T-helper 9 cell (primary cell): ENCODE results near the gene SLC25A42.
A peak's percentile ranks its signal among the peaks of the same experiment; 100 is the strongest.
"Not testable (repeated sequence)": the region's sequence is repeated elsewhere in the genome, so short reads cannot be mapped to it uniquely, and the experiment has no call there.

Experiments used
- DNase-seq: peaks from one replicate; pipeline ENCODE4 v3.0.0-alpha.2; 2020

The SLC25A42 gene

DNA sequence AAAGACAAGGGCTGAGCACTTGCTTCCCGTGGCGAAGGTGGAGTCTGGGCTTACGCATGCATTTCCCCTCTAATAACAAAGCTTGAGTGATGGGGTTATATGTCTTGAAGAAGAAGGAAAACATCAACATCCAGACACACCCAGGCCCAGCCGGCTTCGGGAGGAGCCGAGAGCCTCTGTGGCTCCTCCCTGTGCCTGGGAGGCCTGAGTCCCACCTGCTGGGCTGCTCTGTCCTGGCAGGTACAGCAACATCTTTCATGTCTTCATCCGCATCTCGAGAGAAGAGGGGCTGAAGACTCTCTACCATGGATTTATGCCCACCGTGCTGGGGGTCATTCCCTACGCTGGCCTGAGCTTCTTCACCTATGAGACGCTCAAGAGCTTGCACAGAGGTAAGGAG, 43.9 kb downstream of the SLC25A42 start:
- no peak for DNase-seq

DNA sequence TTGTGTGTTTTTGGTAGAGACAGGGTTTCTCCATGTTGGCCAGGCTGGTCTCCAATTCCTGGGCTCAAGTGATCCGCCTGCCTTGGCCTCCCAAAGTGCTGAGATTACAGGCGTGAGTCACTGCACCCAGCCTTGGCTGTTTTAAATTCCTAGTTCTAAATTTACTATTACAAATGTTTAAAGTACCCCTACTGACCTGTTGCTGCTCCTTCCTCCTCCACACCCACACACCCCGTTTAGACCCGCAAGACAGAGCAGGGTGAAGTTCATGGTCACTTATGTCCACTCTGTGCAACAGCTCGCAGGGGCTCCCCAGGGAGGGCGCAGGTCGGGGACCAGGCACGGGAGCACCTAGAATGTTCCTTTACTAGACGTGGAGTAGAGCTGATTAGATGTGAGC, 45.8 kb downstream of the SLC25A42 start:
- no peak for DNase-seq

- DNase-seq = no peak
Observed at GRCh38 chr19:19110410-19111135, 46.8 kb downstream of the SLC25A42 start.

GRCh38 chr19:19111136-19111835, 47.5 kb downstream of the SLC25A42 start:
- DNase-seq = no peak

GRCh38 chr19:19111967-19112580, 48.3 kb downstream of the SLC25A42 start:
- DNase-seq = no peak

GRCh38 chr19:19113040-19113626, 49.3 kb downstream of the SLC25A42 start:
- no peak for DNase-seq

DNA sequence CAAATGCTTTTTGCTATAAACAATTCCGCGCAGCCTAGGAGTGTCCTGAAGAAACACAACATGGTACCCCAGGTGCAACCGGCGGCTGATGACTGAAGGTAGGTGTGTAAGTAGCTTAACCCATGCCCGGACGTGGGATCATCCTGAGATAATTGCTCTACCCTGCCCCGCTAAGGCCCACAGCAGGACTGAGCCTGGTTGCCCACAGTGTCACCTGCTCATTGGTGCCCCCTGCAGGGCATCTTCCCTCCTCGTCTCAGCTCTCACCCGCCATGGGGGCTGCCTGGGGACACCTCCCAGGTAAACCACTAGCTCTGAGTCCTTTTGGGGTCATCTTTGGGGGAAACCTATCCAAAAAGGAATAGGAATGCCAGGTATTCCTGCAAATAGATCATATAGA, 52.2 kb downstream of the SLC25A42 start:
- DNase-seq = peak; percentile 46

DNA sequence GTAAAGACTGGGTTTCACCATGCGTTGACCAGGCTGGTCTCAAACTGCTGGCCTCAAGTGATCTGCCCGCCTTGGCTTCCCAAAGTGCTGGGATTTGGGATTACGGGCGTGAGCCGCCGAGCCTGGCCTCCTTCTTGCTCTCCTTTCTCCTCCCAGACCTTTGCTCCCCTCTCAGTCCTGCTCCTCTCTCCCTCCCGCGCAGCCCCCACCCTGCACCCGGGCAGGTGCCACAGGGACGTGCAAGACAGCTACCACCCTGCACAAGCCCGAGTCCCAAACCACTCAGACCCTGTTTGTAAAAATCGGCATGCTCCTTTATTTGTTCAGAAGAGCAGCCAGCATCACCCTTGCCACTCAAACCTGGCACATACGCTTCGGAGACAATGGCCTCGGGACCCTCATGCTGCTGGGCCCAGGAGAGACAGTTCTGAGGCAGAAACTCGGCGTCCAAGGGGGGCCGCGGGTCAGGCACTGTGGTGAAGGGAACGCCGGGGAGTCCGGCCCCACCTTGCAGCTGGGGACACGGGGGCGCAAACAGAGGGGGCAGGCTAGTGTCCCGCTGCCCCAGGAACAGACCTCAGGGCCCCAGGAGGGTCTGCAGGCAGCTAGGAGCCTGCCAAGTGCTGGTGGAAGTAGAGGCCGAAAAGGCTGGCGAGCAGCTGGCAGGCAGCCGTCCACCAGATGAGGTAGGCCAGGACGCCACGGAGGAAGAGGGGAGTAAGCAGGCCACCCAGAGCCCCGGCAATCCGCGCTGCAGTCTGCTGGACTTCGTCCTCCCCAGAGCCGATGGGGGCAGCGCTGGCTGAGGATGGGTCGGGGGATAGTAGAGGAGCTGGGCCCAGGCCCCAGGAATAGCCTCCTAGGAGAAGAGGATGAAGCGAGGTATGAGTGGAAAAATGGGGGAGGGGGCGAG, 55.8 kb downstream of the SLC25A42 start:
- no peak for DNase-seq

DNA sequence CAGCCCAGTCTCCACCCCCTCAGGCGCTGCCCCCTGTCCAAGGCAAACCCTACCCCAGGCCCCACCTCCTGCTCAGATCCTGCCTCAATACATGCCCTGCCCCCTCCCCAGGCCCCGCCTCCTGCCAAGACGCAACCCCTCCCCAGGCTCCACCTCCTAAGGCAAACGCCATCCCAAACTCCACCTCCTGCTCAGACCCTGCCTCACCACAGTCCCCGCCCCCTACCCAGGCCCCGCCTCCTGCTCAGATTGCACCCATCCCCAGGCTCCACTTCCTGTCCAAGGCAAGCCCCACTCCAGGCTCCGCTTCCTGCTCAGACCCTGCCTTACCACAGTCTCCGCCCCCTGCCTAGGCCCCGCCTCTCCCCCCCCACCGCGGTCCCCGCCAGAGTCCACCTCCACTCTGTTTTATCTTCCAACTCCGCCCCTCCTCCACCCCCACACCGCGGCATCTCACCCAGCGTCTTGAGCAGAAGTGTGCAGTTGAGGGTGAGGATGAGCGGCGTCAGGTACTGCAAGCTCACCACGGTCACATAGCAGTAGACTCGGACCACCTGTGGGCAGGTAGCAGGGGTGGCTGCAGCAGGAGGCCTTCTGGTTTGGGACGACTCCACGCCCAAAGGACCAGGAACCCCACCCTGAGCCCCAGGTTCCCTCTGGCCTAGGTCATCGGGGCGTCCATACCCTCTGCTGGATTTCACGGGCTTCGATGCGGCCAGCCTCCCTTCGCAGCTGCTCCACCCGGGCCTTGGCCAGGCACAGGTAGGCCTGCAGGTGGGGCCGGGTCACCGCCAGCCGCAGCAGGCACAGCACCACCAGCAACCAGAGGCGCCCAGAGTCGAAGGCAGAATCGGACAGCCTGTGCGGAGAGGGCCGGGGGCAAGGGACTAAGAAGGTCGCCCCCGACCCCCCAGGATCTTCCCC, 56.8 kb downstream of the SLC25A42 start:
- no peak for DNase-seq

DNA sequence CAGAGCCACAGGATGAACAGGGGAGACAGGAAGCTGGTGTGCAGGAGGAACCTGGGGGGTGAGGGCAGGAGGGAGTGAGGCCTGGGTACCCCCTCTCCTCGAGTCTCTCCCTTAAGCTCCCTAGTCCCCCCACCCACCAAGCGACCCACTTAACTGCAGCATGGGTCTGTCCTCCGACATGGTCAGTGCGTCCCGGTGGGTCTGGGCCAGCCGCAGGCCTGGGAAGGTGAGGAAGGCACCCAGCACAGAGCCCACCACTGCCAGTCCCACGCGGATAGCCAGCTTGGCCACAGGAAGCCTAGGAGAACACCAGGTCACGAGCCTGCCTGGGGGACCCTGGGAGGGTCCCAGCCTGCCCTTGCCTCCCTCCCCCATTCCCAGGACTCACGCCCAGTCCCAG, 57.6 kb downstream of the SLC25A42 start:
- DNase-seq = no peak

DNA sequence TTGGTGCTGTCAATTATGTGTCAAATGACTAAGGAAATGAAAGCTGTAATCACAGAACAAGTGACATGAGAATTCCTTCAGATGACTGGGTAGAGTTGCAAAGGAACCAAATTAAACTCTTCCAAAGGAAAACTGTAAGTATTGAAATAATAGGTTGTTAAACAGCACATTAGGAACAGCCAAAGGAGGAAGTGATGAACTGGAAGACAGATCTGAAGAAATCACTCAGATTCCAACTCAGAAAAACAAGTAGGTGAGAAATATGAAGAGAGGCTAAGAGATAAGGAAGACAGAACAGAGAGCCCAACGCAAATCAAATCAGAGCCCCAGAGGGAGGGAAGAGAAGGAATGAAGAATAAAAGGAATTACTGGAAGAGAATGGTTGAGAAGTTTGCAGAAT, 59.1 kb downstream of the SLC25A42 start:
- DNase-seq = no peak

DNA sequence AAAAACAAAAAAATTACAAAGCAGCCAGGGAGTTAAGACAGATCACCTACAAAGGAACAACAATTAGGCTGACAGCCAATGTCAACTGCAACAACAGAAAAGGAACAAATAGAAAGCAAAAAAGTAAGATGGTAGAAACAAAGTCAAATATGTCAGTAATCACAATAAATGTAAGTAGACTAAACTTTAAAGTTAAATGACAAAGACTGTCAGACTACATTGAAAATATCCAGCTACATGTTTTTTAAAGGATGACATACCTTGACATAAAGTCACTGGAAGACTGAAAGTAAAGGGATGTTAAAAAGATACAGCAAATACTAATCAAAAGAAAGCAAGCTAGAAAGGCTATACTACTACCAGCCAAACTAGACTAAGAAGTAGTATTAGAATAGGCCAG, 59.6 kb downstream of the SLC25A42 start:
- no peak for DNase-seq

- DNase-seq = no peak
Observed at GRCh38 chr19:19126102-19126501, 62.3 kb downstream of the SLC25A42 start.

DNA sequence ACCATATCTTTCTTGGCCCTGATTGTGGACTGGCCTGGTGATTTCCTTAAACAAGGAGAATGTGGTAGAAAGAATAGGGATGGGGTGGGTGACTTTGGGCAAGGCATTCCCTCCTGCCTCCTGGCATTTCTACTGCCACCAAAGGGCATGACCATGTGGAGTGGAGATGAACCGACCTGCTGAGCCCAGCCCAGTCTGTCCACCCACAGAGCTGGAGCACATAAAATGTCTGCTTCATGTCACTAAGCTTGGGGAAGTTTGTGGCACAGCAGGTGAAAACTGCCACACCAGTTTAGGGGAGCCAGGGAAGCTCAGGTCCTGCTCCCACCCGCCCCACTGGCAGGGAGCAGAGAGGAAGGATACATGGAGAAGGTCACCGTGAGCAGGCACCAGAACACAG, 68.2 kb downstream of the SLC25A42 start:
- DNase-seq = no peak

- DNase-seq = no peak
Observed at GRCh38 chr19:19132912-19133311, 69.1 kb downstream of the SLC25A42 start.

DNA sequence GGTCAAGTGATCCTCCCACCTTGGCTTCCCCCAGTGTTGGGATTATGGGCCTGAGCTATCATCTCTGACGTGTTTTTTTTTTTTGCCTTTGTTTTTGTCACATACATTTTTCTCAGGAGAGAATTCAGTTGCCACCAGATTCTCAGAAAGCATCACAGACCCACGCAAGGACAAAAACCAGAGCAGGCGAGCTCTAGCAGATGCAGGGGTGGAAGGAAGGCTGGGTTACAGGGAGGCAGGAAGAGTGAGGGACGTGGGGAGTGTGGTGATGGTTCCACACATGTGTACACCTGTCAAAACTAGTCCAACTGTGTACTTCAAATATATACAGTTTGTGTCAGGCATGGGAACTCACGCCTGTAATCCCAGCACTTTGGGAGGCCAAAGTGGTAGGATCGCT, 70.2 kb downstream of the SLC25A42 start:
- DNase-seq = no peak

GRCh38 chr19:19134687-19135158, 70.9 kb downstream of the SLC25A42 start:
- peak; percentile 26 for DNase-seq

GRCh38 chr19:19135713-19136112, 71.9 kb downstream of the SLC25A42 start:
- DNase-seq = not testable (repeated sequence)

DNA sequence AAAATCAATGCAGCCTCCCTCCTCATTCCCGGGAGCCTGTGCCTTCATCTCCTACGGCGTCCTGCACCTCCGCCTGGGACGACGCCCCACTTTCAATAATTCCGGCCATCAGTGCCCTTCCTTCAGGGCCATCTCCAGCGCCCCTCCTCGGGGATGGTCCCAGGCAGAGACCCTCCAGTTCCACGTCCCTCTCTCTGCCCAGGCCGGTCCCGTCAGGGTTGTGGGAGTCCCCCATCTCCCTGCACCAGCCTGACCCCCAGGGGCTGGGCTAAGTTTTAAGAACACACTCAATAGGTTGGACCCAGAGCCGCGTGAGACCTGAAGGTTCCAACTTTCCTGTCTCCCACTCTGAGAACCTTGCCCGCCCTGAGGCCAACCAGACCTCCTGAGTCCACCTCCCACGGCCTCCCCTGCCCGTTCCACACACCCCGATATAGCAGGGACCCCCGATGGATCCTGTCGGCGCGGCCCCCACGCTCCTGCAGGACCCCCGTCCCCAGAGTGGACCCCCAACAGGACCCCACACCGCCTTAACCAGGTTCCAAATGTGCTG, 73.8 kb downstream of the SLC25A42 start:
- DNase-seq = no peak

DNA sequence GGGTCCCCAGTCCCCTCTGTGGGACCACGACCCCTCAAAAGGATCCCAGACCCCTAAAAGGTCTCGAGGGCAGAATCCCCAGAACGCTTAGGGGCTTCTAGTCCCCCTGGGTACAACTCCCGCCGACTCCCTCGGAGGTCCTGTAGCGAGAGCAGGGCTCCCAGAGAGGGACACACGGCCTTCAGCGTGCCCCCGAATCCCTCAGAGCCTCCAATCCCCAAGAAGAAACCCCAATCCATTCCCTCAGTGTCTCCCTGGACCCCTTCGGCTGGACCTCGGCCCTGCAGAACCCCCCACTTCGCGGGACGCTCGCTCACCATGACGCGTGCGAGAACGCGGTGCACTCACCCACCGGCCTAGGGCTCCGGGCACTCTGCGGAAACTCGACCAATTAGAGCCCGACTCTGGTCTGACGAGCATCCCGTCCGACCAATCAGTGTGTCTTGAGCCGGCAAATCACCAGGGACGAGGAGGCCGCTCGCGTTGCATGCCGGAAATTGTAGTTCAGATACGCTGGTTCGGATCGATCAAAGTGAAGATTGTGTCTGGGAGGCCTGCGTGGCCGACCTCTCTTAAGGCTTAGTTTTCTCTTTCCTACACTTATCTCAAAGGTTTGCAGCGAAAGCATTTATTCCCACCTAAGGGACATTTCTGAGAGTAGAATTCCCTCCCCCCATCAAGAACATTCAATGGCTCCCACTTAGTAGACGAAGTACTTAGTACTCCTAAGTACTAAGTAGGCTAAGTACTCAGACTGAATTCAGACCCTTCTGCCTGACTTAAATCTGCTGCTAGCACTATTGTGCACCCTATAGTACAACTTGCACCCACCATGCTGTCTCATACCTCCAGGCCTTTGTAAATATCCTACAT, 74.6 kb downstream of the SLC25A42 start, which contains the start of gene TMEM161A:
TMEM161A (minus strand) TSS at position 370 of the 873 bp plus-strand sequence; CDS start at position 320, 50 bp downstream.
- DNase-seq = peak; percentile 91
